GM12874 (cell line): ENCODE data around the gene PTPRE.

ENCODE experiments used
- TF ChIP-seq, protein P1 (sequence below): IDR thresholded peaks from 2 replicates; pipeline ENCODE4 v1.5.1; 2011; ENCODE audit warnings: low read depth, mild to moderate bottlenecking, control low read depth, low read length, moderate library complexity; ENCODE audit not compliant: insufficient read depth

PTPRE gene

GRCh38 chr10:127922675-127923366, 15.9 kb downstream of the PTPRE start:
- TF ChIP-seq, protein P1, sequence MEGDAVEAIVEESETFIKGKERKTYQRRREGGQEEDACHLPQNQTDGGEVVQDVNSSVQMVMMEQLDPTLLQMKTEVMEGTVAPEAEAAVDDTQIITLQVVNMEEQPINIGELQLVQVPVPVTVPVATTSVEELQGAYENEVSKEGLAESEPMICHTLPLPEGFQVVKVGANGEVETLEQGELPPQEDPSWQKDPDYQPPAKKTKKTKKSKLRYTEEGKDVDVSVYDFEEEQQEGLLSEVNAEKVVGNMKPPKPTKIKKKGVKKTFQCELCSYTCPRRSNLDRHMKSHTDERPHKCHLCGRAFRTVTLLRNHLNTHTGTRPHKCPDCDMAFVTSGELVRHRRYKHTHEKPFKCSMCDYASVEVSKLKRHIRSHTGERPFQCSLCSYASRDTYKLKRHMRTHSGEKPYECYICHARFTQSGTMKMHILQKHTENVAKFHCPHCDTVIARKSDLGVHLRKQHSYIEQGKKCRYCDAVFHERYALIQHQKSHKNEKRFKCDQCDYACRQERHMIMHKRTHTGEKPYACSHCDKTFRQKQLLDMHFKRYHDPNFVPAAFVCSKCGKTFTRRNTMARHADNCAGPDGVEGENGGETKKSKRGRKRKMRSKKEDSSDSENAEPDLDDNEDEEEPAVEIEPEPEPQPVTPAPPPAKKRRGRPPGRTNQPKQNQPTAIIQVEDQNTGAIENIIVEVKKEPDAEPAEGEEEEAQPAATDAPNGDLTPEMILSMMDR = no peak

DNA sequence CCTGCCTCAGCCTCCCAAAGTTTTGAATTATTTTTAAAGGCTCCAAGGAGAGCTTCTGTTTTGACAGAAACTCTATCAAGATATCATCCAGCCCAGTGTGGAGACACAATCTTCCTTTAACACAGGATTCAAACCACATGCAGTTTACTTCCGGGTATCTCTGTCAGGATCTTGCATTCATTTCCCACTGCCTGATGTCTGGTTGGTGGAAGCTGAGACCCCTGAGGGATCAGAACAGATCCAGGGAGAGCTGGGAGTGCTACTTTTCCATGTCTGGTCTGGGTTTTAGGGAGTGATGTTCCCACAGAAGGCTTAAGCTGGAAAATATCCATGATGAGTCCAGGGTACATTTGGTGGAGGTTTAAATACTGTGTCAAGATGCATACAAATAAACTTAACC, 16.7 kb downstream of the PTPRE start:
- TF ChIP-seq, protein P1 = no peak

DNA sequence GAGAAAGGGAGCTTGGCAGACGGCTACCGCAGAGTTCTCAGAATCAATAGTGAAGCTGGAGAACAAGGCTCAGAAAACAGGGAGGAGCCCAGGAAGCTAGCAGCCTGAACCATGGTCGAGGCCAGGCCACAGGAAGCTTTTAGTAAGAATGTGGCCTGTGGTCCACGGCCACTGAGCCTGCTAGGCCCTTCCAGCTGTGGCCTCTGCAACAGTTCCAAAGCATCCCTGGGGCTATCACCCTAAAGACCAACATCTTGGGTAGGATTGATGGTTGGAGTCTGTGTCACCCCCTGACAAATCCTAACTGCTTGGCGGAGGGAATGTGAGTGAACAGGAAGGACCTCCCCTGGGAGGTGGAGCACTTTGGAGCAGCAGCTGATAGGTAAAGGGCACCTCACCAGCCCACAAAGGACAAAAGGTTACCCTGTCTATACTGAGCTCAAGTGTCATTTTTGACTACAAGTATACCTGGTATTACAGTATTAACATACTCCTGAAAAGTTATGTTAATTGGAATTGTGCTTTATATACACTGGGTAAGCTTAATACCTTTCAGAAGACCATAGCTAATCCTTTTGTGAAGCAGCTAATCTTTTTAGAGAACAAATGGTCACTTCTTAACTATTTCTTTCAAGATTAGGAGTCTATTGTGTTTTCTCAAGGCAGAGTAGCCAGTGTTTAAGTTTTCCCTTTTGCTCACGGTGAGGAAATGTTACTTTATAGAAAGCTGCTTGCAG, 18.7 kb downstream of the PTPRE start:
- TF ChIP-seq, protein P1 = no peak

DNA sequence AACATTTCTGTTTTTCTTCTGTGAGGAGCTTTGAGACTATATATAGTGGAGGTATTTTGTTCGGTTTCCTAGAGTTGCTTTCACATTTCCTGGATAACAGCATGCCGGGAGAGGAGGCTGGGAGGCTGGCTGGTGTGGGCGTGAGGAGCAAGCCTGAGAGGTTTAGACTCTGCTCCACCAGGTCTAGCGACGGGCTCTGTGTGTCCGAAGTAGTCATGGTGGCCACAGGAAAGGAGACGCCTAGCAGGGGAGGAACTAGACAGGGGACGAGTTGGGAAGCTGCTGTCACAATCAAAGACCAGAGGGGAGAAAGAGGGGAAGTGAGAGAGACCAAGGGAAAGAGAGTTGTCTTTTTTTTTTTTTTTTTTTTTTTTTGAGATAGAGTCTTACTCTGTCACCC, 19.6 kb downstream of the PTPRE start:
- TF ChIP-seq, protein P1 = no peak

GRCh38 chr10:127928021-127928806, 21.3 kb downstream of the PTPRE start:
- TF ChIP-seq, protein P1 = no peak

- TF ChIP-seq, protein P1 = no peak
These were observed 25.8 kb downstream of the PTPRE start for GRCh38 chr10:127932521-127933270.
